ENCODE measurements around the gene TRH.

TRH gene

GRCh38 chr3:129961141-129961541 is 13.4 kb upstream of the TRH start:
- no peak for FAIRE-seq
- DNase-seq (ENCODE audit: insufficient read length, low spot score): no peak

- no peak for FAIRE-seq
- no peak for DNase-seq (ENCODE audit: insufficient read length, low spot score)
These were observed 11.9 kb upstream of the TRH start for GRCh38 chr3:129962600-129962999.

- FAIRE-seq (no peak), DNase-seq (ENCODE audit: insufficient read length, low spot score) (no peak)
These were observed 8.6 kb upstream of the TRH start for GRCh38 chr3:129965937-129966336.

DNA sequence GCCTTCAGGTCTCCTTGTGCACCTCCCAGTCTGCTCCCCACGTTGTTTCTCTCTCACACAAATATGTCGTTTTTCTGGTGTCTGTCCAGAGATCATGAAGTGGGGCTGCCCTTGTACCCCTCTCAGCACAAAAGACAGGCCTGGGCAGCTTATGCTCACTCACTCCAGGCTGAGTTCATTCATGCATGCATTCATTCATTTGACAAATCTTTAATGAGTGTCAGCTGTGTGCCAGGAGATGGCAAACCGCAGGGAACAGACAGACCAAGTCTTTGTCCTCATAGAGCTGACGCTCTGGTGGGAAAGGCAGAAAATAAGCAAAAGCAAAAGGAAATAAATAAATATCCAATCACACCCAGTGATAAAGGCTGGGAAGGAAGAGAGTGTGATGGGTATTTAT is 7.6 kb upstream of the TRH start:
- DNase-seq (ENCODE audit: insufficient read length, low spot score) (no peak), FAIRE-seq (no peak)

- DNase-seq (ENCODE audit: insufficient read length, low spot score): no peak
- FAIRE-seq: no peak
These were observed 6.8 kb upstream of the TRH start for GRCh38 chr3:129967761-129968160.

- no peak for FAIRE-seq
- DNase-seq (ENCODE audit: insufficient read length, low spot score): no peak
These were observed 3.0 kb upstream of the TRH start for GRCh38 chr3:129971351-129972052.

DNA sequence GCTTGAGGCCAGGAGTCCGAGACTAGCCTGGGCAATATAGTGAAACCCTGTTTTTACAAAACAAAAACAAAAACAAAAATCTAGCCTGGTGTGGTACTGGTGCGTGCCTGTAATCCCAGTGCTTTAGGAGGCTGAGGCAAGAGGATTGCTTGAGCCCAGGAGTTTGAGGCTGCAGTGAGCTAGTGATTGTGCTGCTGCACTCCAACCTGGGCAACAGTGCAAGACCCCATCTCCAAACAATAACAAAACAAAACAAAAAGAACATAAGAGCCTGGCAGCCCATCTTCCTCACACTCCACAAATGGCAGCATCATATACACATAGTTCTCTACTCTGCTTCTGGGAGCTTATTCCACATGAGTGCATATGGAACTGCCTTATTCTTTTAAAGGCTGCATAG is 2.2 kb upstream of the TRH start:
- DNase-seq (ENCODE audit: insufficient read length, low spot score) (no peak), FAIRE-seq (no peak)

DNA sequence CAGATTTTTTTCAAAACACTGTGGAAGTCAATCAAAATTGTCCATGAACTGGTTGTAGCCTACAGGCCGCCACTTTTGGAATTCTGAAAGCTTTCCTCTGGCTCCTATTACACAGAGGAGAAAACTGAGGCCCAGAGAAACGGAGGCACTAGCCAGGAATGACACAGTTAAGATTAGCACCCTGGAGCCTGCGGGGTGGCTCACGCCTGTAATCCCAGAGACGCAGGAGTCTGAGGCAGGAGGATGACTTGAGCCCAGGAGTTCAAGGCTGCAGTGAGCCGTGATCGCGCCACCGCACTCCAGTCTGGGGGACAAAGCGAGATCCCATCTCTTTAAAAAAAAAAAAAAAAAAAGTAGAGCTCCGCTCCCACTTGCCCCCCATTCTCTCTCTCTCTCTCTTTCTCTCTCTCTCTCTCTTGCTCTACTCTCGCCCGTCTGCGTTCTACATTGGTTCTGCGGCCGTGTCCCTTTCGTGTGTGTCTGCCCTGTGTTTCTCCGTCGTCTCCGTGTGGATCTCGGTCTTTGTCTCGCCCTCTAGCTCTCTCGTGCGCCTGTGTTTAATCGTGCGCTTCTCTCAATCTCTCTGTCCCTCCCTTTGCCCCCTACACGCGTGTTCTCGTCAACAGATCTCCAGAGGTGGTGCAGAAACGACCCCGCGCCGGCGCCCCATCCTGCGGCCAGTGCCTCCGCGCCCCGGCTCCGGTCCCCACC is 512 bp upstream of the TRH start:
- FAIRE-seq (no peak), DNase-seq (ENCODE audit: insufficient read length, low spot score) (no peak)

DNA sequence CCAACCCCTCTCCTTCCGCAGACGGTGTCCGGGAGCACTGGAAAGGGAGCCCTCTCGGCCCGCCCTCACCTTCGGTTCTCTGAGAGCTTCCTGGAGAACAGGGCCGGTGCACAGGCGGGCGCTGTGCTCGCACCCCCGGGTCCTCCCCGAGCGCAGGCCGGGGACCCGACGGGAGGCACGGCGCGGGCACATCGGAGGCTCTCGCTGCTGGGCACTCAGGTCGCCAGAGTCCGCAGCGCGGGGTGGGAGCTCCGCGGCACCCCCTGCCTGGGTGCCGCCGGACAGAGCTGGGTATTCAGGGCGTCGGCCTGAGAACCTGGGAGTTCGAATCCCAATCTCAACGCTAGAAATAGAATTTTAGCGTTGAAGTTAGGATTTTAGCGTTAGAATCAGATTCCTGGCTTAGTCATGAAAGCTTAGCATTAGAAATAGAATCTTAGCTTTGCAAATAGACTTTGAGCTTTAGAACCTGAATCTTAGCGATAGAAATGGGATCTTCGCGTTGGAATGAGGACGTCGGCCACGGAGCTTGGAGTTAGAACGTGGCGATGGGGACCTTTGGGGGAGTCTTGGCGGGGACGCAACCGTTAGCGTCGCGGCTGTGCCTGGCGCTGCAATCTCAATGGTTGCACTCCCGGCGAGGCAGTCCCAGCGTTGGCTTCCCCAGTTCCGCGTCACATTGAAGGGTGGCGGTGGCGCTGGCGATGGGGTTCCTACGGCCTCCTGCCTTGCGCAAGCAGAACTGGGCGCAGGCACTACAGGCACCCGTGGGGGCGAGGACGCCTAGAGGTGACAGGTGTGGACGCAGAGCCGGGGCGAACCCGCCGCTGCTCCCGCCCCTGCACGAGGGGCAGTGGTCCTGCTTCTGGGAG is 549 bp downstream of the TRH start:
- FAIRE-seq (no peak), DNase-seq (ENCODE audit: insufficient read length, low spot score) (no peak)

GRCh38 chr3:129975705-129976048 is 1.2 kb downstream of the TRH start:
- FAIRE-seq: no peak
- no peak for DNase-seq (ENCODE audit: insufficient read length, low spot score)

DNA sequence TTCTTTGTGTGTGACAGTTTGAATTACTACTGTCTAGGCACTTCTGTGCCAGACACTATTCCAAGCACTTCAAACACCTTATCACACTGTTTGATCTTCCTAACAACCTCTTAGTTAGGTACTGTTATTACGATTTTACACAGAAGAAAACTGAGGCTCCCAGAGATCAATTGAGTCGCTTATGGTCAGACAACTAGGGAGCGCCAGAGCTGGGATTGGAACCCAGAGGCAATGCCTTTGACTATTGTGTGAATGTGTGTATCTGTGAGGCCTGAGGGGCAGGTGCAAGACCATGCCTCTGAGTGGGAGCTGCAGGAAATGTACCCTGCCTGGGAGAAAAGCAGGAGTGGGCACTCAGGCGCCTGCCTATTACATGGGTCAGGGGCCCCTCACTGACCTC is 1.8 kb downstream of the TRH start:
- FAIRE-seq: no peak
- DNase-seq (ENCODE audit: insufficient read length, low spot score): no peak

DNA sequence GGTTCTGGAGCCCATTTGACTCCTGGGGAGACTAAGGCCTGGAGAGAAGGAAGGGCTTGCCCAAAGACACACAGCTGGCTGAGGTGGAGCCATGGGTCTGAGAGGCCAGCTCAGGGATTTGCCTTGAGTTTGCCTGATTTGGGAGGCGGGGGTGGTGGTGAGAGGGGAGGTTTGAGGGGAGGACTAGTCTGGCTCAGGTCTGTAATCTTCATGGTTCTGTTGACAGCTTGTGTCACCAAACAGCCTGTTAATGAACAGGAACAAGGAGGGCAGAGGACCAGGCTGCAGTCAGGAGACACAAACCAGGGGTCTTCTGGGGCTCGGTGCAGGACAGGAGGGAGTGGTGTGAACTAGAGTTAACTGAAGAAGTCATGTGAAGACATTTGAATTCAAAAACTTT is 3.6 kb downstream of the TRH start:
- no peak for DNase-seq (ENCODE audit: insufficient read length, low spot score)
- FAIRE-seq: no peak

DNA sequence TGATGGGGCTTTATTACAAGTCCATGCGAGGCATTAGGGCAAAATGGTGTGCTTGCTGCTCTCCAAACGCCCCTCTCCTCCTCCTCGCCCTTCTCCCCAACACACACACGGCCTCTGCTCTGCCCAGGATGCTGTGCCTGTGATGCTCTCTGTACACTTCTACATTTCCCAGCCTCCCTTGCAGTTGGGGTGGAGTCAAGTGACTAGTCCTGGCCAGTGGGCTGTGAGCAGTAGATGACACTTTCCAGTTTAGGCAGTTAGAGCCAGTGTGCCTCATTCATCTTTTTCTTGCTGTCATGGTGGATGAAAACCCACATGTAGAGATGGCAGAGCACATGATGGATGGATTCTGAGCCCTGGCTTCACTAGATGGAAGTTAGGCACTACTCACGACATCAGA is 5.4 kb downstream of the TRH start:
- no peak for DNase-seq (ENCODE audit: insufficient read length, low spot score)
- FAIRE-seq: no peak

- FAIRE-seq (no peak), DNase-seq (ENCODE audit: insufficient read length, low spot score) (no peak)
These were observed 9.0 kb downstream of the TRH start for GRCh38 chr3:129983561-129983960.

DNA sequence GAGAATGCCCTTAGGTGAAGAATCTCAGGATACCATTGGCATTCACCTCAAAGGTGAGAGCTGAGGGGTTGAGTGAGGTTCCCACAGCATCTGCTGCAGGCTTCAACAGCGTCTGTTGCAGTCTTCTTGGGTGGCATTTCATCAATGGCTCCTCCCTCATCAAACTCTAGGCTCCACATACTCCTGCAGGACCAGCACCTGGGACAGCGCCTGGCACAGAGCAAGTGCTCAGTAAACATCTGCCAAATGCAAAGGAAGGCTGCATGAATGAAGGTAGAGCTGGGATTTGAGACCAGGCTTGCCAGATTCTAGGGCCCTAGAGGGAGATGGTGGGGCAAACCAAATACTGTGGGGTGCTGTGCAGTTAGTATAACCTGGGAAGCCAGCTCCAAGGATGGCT is 9.6 kb downstream of the TRH start:
- no peak for FAIRE-seq
- no peak for DNase-seq (ENCODE audit: insufficient read length, low spot score)

DNA sequence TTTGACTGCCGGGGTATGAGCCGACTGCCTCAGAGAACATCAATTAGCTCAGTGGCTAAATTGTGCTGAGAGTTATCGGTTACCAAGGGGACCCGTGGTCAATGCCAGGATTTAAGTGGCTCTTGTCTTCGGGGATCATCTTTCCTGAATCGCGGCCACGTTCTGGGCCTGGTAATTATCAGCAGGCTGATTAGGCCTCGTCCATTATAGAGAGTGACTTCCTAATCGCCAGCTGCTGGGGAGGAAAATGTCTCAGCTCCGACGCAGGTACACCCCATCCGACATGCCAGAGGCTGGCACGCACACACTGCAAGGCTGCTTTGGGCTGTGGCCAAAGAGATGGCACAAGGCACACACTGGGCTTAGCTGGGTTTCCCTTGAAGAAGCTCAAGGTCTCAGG is 10.6 kb downstream of the TRH start:
- no peak for FAIRE-seq
- DNase-seq (ENCODE audit: insufficient read length, low spot score): no peak

DNA sequence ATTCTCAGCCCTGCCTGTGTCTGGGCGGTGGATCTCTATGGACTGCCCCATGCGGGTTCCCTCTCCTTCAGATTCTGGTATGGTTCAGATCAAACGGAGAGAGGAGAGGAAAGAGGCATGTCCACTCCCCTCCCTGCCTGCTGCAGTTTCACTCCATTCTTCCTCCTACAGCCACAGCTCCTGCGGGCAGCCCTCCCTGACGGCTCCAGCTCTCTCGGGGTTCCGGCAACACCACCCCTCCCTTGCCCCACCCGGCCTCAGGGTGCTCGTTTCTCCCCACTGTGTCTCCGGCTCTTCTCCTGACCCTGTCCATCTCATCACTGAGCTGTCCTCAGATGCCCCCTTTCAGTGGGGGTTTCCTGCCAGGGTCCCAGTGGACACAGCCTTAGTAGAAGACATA is 13.9 kb downstream of the TRH start:
- DNase-seq (ENCODE audit: insufficient read length, low spot score) (no peak), FAIRE-seq (no peak)

- no peak for FAIRE-seq
- no peak for DNase-seq (ENCODE audit: insufficient read length, low spot score)
These were observed 14.9 kb downstream of the TRH start for GRCh38 chr3:129989414-129989813.

- DNase-seq (ENCODE audit: insufficient read length, low spot score) (no peak), FAIRE-seq (no peak)
These were observed 18.3 kb downstream of the TRH start for GRCh38 chr3:129992781-129993180.

DNA sequence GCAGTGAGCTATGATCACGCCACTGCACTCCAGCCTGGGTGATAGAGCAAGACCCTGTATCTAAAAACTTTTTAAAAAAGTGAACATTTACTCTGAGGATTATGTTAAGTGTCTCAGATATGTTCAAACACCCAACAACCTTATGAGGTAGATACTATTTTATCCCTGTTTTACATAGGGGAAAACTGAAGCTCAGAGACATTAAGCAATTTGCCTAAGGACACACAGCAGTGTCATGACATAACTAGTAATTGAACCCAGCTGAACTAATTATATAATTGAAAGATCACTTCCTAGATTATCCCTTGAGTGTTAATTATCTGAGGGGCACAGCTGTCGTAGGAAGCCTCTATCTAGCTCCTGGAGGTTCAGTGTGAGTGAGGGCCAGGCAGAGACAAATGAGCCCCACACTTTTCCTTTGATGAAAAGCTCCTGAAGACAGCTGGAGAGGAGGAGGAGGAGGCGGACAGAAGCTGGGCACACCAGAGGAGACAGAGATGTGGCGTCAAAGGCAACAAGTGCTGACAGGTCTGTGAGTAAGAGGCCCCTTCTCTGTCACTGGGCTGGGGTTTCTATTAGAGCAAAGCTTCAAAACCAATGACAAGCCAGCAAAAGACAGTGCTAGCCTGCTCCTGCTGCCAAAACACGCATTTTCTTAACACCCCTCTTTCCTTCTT is 20.5 kb downstream of the TRH start:
- no peak for FAIRE-seq
- no peak for DNase-seq (ENCODE audit: insufficient read length, low spot score)

- no peak for FAIRE-seq
- DNase-seq (ENCODE audit: insufficient read length, low spot score): no peak
These were observed 21.6 kb downstream of the TRH start for GRCh38 chr3:129996073-129996472.
